Activated CD8-positive, alpha-beta memory T cell treated with anti-CD3 and anti-CD28 coated beads, Interleukin-2, amount 50 U/mL, for 1 hour (primary cell): Measurements from ENCODE around the gene NALCN.
"Not testable (repeated sequence)": the region's sequence is repeated elsewhere in the genome, so short reads cannot be mapped to it uniquely, and the experiment has no call there.

Source experiments
- DNase-seq: peaks from one replicate; pipeline ENCODE4 v3.0.0-alpha.2; 2020; ENCODE audit errors: extremely low read depth

The NALCN gene

GRCh38 chr13:101341464-101341863, 74.8 kb downstream of the NALCN start:
- DNase-seq: no peak

- no peak for DNase-seq
These were observed 77.1 kb downstream of the NALCN start for GRCh38 chr13:101339202-101339601.

- DNase-seq: no peak
These were observed 83.7 kb downstream of the NALCN start for GRCh38 chr13:101332583-101332982.

GRCh38 chr13:101331731-101332130, 84.6 kb downstream of the NALCN start:
- no peak for DNase-seq

- DNase-seq: no peak
These were observed 88.4 kb downstream of the NALCN start for GRCh38 chr13:101327871-101328270.

- DNase-seq: no peak
These were observed 89.6 kb downstream of the NALCN start for GRCh38 chr13:101326710-101327109.

- DNase-seq: no peak
These were observed 90.9 kb downstream of the NALCN start for GRCh38 chr13:101325423-101325822.

- no peak for DNase-seq
These were observed 92.7 kb downstream of the NALCN start for GRCh38 chr13:101323601-101324000.

- DNase-seq: no peak
These were observed 98.3 kb downstream of the NALCN start for GRCh38 chr13:101317986-101318523.

GRCh38 chr13:101313479-101313878, 102.8 kb downstream of the NALCN start:
- DNase-seq: not testable (repeated sequence)

- DNase-seq: no peak
These were observed 107.2 kb downstream of the NALCN start for GRCh38 chr13:101309014-101309619.

- no peak for DNase-seq
These were observed 107.9 kb downstream of the NALCN start for GRCh38 chr13:101308247-101309013.

- no peak for DNase-seq
These were observed 109.1 kb downstream of the NALCN start for GRCh38 chr13:101307181-101307701.

GRCh38 chr13:101306773-101307172, 109.5 kb downstream of the NALCN start:
- no peak for DNase-seq

- no peak for DNase-seq
These were observed 110.3 kb downstream of the NALCN start for GRCh38 chr13:101305981-101306411.

- no peak for DNase-seq
These were observed 112.8 kb downstream of the NALCN start for GRCh38 chr13:101303521-101303920.

- no peak for DNase-seq
These were observed 115.3 kb downstream of the NALCN start for GRCh38 chr13:101301053-101301452.

GRCh38 chr13:101300531-101300930, 115.8 kb downstream of the NALCN start:
- no peak for DNase-seq

- no peak for DNase-seq
These were observed 117.8 kb downstream of the NALCN start for GRCh38 chr13:101298517-101298916.

- no peak for DNase-seq
These were observed 118.5 kb downstream of the NALCN start for GRCh38 chr13:101297794-101298193.

- no peak for DNase-seq
These were observed 123.6 kb downstream of the NALCN start for GRCh38 chr13:101292711-101293110.

GRCh38 chr13:101291646-101292515, 124.4 kb downstream of the NALCN start:
- DNase-seq: no peak
